Measurements from ENCODE around the gene TMEM235.
A peak's percentile ranks its signal among the peaks of the same experiment; 100 is the strongest.
"Not testable (repeated sequence)": the region's sequence is repeated elsewhere in the genome, so short reads cannot be mapped to it uniquely, and the experiment has no call there.

Gene TMEM235

GRCh38 chr17:78238823-78239488, 7.5 kb downstream of the TMEM235 start:
- no peak for DNase-seq (ENCODE audit: low spot score)

- no peak for DNase-seq (ENCODE audit: low spot score)
Measured at GRCh38 chr17:78239489-78239931, 8.1 kb downstream of the TMEM235 start.

GRCh38 chr17:78240012-78240655, 8.7 kb downstream of the TMEM235 start:
- DNase-seq (ENCODE audit: low spot score) = no peak

GRCh38 chr17:78240839-78241238, 9.4 kb downstream of the TMEM235 start:
- DNase-seq (ENCODE audit: low spot score) = no peak

- DNase-seq (ENCODE audit: low spot score) = peak; percentile 64
Measured at GRCh38 chr17:78241277-78242023, 10.0 kb downstream of the TMEM235 start.

GRCh38 chr17:78242024-78242742, 10.8 kb downstream of the TMEM235 start:
- no peak for DNase-seq (ENCODE audit: low spot score)

DNA sequence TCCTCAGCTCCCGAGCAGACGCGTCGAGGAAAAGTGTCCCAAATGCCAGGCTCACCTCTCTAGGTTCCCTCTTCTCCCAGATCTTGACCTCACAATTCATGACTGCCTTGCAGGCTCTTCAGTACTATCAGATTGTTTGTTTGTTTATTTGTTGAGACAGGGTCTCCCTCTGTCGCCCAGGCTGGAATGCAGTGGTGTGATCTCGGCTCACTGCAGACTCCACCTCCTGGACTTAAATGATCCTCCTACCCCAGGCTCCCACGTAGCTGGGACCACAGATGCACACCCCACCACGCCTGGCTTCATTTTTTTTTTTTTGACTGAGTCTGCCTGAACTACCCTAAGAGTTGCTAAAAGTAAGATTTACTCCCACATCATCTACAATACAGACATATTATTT, 15.9 kb downstream of the TMEM235 start:
- DNase-seq (ENCODE audit: low spot score) = no peak

- DNase-seq (ENCODE audit: low spot score) = no peak
Measured at GRCh38 chr17:78248051-78248914, 16.9 kb downstream of the TMEM235 start.

GRCh38 chr17:78249074-78249817, 17.8 kb downstream of the TMEM235 start:
- DNase-seq (ENCODE audit: low spot score) = no peak

GRCh38 chr17:78249818-78250806, 18.7 kb downstream of the TMEM235 start:
- DNase-seq (ENCODE audit: low spot score) = no peak

DNA sequence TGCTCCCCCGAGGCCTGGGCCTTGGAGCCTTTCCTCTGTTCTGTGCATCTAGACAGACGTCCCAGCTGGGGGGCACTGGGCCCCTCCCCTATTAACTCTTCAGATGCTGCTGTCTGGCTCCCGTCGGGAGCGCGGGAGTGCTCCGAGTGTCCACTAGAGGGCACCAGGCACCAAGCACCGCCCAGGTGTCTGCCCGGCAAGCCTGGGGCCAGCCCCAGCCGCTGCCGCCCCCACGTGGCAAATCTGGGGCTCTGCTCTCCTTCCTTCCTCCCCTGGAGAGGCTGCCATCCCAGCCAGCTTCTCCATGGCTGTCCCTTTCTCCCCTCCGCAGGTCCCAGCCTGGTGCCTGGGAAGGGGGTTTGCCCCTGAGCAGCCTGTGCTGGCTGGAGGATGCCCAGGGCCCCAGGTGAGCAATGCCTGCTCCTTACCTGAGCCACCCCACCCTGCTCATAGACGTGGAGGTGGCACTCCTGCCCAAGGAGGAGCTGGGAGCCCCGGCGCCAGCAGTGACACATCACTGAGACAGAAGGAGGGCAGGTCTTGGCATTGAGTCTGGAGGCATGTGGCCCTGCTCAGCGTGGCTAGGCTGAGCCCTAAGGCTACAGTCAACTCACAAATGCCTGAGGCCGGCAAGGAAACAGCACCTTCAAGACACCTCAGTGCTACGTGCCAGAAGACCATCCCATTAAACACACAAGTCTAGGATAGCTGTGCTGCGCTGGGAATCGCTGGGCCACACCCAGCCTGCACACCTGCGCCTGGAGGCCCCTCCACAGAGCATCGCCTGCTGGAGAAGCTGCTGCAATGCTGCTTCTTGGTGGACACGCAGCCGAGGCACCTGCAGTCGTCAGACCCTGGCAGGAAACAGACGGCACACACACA, 19.7 kb downstream of the TMEM235 start:
- DNase-seq (ENCODE audit: low spot score) = peak; percentile 89

- DNase-seq (ENCODE audit: low spot score) = no peak
Measured at GRCh38 chr17:78251773-78252103, 20.3 kb downstream of the TMEM235 start.

DNA sequence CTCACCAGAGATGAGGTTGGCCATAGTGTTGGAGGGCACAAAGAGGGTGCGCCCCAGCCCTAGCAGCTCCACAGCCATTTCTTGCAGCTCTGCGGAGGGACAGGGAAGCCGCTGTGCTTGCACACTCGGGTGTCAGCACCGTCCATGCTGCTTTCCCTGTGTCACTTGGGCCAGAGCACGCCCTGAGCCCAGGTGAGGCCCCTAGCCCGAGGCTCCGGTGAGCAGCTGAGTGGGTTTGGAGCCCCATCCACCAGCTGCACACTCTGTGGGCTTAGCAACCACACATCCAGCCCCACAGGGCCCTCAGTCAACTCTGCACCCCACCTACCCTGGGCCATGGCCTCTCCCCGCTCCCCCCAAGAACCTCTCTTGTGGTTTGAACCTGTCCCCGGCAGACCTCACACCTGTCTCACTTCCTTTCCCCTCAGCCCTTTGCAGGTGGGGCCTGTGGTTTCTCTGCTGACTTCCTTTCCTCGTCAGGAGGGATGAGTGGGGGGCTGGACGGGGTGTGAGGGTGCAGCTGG, 20.7 kb downstream of the TMEM235 start:
- no peak for DNase-seq (ENCODE audit: low spot score)

DNA sequence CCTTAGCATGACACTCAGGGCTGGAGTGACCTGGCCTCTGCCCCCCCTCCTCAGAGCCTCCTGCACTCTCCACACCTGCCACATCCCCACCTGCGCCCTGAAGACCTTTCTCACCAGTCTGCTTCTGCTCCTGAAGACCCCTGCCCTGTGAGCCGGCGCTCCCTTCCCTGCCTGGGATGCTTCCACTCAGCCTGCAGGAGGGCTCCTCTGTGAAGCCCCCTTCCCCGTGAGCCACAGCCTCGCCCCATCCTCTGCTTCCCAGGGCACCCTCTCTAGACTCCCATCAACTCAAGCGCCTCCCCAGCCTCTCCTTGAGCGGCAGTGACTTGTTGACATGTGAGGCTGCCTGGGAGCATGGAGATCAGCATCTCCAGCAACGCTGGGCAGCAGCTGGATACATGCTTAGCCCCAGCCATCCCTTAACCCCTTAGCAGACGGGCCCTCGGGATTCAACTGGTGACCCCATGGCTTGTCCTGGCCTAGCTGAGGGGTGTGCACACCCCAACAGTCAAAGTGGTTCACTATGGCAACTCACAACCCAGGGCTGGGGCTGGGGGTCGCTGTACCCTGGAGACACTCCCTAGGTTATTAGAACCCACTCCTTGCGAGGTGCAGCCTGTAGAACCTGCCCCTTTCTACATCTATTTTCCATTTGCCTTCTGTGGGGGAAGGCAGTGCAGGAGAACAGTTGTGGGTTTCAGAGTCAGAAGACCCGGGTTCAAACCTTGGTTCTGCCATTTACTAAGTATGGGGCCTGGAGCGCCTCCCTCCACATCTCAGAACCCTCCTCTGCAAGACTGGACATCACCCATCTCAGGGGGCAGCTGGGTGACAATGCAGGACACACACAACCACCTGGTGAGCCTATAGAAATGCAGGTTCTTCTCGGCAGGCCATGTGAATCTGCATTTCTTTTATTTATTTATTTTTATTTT, 21.5 kb downstream of the TMEM235 start:
- no peak for DNase-seq (ENCODE audit: low spot score)

GRCh38 chr17:78253636-78253945, 22.2 kb downstream of the TMEM235 start:
- DNase-seq (ENCODE audit: low spot score) = not testable (repeated sequence)

GRCh38 chr17:78253946-78254672, 22.7 kb downstream of the TMEM235 start:
- DNase-seq (ENCODE audit: low spot score) = peak; percentile 82

Measured in RKO (cell line).